Mesothelial cell of epicardium (in vitro differentiated cells): ENCODE data around the gene PLET1. TPM values are rescaled to one million over a fixed set of nuclear protein-coding genes. Genes with fewer than 3 reads are reported as not detected.

Experiments used
- DNase-seq, 2 experiments: peaks; one replicate each; pipeline ENCODE4 v3.0.0; 2021; ENCODE audit warnings: low spot score in 2 of 2; ENCODE audit not compliant: unreplicated experiment in 2 of 2
- H3K27ac Mint-ChIP-seq: 2 replicates; pipeline ENCODE4 v1.8.0; 2021; ENCODE audit warnings: mixed read lengths
- H3K27me3 Mint-ChIP-seq: 2 replicates; pipeline ENCODE4 v1.8.0; 2021; ENCODE audit warnings: low read depth, mixed read lengths
- H3K36me3 Mint-ChIP-seq: 2 replicates; pipeline ENCODE4 v1.8.0; 2021; ENCODE audit warnings: mixed read lengths
- H3K4me1 Mint-ChIP-seq: 2 replicates; pipeline ENCODE4 v1.8.0; 2021; ENCODE audit warnings: mixed read lengths
- H3K4me3 Mint-ChIP-seq: 2 replicates; pipeline ENCODE4 v1.8.0; 2021; ENCODE audit warnings: mild to moderate bottlenecking, moderate library complexity, mixed read lengths
- H3K9me3 Mint-ChIP-seq: 2 replicates; pipeline ENCODE4 v1.8.0; 2021; ENCODE audit warnings: mixed read lengths
- CTCF ChIP-seq: fragments of 200-600 bp; sonication (generic); IDR thresholded peaks from one replicate; pipeline ENCODE4 v1.5.0; 2021; ENCODE audit warnings: antibody characterized with exemption; ENCODE audit not compliant: unreplicated experiment
- total RNA-seq: library from RNA; stranded (reverse); gene quantifications from 3 replicates; pipeline ENCODE4 v1.2.1, GENCODE V29; 2021

The PLET1 gene
- total RNA-seq, 1 donor from 2014 or later: not detected

- Mint-ChIP-seq H3K9me3 (no peaks in the 10 kb centered on the region), H3K36me3 (no peaks in the 10 kb centered on the region), H3K27ac (no peak overlapping the region), H3K4me1 (peaks cover 16% of the 10 kb centered on the region), H3K27me3 (no peaks in the 10 kb centered on the region), H3K4me3 (no peak overlapping the region)
- DNase-seq: no peak
- TF ChIP-seq CTCF: no peak
Observed at GRCh38 chr11:112270551-112271180, 10.0 kb upstream of the PLET1 start.

DNA sequence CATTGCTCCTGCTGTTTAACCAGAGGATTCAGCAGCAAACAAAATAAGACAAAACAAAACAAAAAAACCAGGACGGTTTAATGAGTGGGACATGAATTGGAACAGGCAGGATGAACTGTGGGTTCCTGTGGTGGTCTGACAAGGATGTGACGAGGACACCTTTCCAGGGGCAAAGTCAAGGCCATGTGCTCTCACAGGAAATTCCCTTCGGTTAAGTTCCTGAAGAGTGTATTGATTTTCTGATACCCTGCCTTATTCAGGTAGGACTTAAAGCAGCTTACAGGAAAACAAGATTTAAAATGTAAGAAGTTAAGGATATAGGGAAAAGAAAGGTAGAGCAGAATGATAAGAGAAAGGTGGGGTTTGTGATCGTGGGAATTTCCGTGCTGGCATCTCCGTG is 8.5 kb upstream of the PLET1 start:
- Mint-ChIP-seq H3K4me3 (no peak overlapping the region), H3K4me1 (peaks cover 16% of the 10 kb centered on the region), H3K27me3 (no peaks in the 10 kb centered on the region), H3K27ac (no peak overlapping the region), H3K36me3 (no peaks in the 10 kb centered on the region), H3K9me3 (no peaks in the 10 kb centered on the region)
- DNase-seq: no peak
- TF ChIP-seq CTCF: no peak

DNA sequence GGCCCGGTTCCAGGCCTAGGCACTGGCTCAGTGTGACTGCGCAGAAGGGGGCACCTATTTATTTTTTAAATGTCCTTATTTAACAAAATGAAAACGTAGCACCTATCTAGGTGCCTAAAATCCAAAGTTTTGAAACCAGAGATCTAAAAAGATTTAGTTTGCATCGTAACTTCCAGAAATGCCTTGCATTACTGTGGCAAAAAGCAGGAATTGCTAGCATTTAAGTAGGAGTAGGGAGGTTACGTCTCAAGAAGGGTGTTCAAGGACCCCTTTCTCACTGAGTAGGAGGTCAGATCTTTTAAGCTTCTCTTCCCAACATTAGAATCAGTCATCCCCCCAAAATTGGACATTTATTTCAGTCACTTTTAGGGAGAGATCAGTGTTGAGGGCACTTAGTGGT is 7.7 kb upstream of the PLET1 start:
- H3K27me3 Mint-ChIP-seq: no peaks in the 10 kb centered on the region
- TF ChIP-seq CTCF: no peak
- H3K4me1 Mint-ChIP-seq: peaks cover 16% of the 10 kb centered on the region
- H3K27ac Mint-ChIP-seq: no peak overlapping the region
- H3K36me3 Mint-ChIP-seq: no peaks in the 10 kb centered on the region
- DNase-seq: no peak
- H3K4me3 Mint-ChIP-seq: no peak overlapping the region
- H3K9me3 Mint-ChIP-seq: peaks cover 4% of the 10 kb centered on the region

DNA sequence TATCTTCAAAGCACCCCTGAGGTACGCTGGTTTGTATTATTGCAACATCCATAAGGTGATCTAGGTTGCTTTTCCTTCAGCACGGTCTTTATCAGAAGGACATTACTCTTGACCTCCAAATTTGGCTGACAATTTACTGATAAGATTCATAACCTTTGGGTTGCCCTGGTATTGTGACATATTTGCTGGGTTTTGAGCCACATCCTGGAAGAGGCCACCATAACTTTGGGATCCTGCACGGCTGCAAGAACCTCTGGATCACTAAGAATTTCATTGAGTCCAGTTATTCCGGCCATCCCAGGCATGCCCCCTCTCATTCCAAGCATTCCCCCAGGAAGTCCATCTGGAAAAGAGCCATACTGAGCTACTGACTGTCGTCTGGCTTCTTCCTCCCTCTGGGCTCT is 6.5 kb upstream of the PLET1 start:
- H3K4me1 Mint-ChIP-seq: peaks cover 16% of the 10 kb centered on the region
- no peak overlapping the region for H3K27ac Mint-ChIP-seq
- H3K27me3 Mint-ChIP-seq: no peaks in the 10 kb centered on the region
- no peaks in the 10 kb centered on the region for H3K36me3 Mint-ChIP-seq
- no peak overlapping the region for H3K4me3 Mint-ChIP-seq
- H3K9me3 Mint-ChIP-seq: peaks cover 5% of the 10 kb centered on the region
- no peak for TF ChIP-seq CTCF
- DNase-seq: no peak

DNA sequence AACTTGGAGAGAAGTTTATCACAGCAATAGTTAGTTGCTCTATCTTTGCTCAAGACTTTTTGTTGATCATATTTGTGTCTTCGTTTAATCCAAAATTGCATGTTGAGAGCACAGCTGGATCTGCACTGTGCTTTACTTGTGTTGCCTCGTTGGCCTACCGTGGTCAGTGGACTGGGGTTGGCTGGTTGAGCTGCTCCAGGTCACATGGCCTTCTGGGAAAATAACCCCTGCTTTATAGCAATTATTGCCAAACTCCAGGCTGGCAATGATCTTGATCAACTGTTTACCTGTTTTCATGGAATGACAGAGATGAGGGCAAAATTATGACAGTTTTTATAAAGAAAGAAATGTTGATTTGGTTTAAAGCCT is 5.7 kb upstream of the PLET1 start:
- Mint-ChIP-seq H3K27ac (peak overlapping the region; percentile 79), H3K36me3 (no peaks in the 10 kb centered on the region), H3K4me3 (no peak overlapping the region), H3K4me1 (peaks cover 16% of the 10 kb centered on the region), H3K9me3 (peaks cover 5% of the 10 kb centered on the region), H3K27me3 (no peaks in the 10 kb centered on the region)
- no peak for TF ChIP-seq CTCF
- DNase-seq: no peak
